Activated CD4-positive, CD25-positive, alpha-beta regulatory T cell treated with anti-CD3 and anti-CD28 coated beads, Interleukin-2, amount 50 U/mL, for 24 hours (primary cell): ENCODE measurements around the gene ITGBL1.

ENCODE experiments used
- ATAC-seq, 2 donors: fragments of 150-1000 bp; cut with Tn5 transposase; one replicate each; pipeline ENCODE4 v1.10.0; 2021; ENCODE audit warnings: mild to moderate bottlenecking in 1 of 2, moderate library complexity in 1 of 2

ITGBL1 gene

DNA sequence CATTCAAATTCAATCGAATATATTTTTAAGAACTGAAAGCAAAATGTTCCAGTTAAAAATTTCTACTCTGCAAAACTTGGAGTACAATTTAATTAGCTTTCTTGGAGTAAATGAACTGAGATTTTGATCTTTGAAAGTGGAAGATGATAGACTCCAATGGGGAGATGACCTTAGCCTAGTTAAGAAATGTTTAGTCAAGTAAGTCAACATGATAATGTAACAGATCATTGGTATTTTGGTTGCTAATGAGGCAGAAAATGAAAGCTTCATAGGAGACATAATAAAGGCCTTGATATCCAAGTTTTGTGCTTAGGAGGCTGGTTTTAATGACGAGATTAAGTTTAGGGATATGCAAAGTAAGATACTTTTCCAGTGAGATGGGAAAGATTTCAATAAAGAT, 181.7 kb downstream of the ITGBL1 start:
- ATAC-seq, result no peak

DNA sequence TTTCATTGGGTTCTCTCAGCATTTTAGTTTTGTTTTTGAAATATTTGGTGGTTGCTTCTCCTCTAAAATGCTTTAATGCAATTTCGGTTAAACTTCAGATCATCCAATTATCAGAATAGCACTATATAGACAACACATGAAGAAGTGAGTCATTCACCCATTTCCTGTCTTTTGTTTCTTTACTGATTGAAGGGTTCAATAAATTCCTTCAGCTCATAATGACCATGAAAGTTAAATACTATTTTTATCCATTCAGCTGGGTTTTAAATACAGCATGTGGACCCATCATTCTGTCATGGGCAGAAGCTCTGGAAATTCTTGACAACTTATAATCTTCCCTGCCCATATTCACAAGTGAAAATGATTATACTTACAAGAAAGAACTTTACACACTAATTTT, 187.2 kb downstream of the ITGBL1 start:
- no peak for ATAC-seq

DNA sequence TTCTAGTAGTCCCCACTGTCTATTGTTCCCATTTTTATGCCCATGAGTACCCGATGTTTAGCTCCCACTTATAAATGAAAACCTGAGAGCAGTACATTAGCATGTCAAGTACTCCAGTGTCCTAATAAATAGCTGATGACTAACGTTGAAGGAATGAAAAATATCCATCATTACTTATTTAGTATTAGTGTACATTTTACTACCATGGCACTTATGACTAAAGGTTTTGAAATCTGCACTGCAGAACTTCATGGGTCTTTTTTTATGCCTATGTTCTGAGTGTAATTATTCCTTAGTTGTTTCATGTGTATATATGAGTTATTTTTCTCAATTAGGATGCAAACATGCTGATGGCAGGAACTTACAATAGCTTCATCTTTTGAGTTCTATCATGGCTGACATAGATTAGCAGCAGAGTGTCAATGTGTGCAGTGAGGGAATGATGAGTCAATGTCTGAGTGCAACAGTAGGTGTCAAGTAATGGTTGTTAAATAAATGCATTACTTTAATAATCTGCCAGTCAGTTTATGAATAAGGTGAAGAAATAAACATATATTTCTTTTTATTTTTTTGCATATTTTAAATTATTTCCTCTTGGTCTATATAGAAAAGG, 188.4 kb downstream of the ITGBL1 start:
- peak in 1 of 2 donors; percentile 48 for ATAC-seq

DNA sequence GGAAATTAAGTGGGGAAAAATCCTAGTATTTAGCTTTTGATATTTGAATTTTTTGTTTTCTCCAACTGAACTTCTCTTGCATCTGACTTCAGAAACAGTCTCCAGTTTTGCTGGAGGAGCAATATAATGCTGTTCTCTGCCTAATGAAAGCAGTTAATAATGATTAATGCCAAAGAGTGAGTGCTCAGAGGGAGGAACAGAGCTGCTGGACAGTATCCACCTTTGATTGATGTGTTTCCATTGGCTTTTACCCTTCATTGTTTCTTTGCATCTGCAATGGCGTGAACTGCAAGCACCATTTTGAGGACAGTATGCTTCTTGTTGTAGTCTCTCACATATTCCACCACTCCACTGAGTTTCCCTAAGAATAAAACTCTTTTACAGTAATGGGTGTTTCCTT, 193.4 kb downstream of the ITGBL1 start:
- no peak for ATAC-seq

DNA sequence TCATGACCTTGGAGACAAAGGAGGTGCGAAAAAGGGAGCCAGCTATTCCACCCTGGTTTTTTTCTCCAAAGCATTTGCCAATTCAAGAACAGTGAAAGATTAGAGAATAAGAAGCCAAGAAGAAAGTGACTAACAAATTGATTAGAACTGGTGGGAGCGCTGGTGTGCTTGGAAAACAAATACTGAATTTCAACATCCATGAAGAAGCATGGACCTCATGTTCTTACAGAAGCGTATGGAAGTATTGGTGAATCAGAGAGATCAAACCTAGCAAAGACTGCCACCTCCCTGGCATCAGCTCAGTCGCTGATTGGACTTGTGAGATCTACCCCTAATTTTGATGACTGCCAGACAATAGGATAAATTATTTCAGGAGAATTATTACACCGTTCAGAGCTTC, 195.3 kb downstream of the ITGBL1 start:
- no peak for ATAC-seq

DNA sequence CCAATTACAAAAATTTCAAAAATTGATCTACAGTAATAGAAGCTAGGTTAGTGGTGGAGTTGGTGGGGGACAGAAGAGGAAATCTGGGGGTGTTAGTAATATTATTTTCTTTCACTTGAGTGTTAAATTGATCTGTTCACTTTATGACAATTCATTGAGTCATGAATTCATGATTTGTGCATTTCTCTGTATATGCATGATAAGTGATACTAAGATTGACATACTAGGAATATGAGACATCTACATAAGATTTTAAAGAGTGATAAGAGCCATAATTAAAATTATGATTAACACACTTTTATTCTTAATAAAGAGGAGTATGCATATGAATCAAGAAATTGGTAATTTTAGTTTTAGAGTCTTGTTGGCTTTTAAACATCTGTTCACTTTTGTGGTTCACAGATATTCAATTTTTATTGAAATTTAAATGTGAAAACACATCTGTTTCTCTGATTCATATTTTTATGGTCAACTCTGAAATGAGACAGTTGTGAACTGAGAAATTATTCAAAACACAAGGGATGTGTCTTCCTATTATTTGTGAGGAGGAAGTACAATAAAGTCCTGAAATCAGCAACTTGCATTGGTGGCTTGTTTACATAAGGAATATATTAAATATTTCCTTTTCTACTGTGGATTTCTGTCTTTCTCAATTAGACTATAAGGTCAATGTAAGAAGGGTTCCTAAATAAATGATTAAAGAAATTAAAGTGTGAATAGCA, 196.5 kb downstream of the ITGBL1 start:
- ATAC-seq, result peak; percentile 71 to 82

DNA sequence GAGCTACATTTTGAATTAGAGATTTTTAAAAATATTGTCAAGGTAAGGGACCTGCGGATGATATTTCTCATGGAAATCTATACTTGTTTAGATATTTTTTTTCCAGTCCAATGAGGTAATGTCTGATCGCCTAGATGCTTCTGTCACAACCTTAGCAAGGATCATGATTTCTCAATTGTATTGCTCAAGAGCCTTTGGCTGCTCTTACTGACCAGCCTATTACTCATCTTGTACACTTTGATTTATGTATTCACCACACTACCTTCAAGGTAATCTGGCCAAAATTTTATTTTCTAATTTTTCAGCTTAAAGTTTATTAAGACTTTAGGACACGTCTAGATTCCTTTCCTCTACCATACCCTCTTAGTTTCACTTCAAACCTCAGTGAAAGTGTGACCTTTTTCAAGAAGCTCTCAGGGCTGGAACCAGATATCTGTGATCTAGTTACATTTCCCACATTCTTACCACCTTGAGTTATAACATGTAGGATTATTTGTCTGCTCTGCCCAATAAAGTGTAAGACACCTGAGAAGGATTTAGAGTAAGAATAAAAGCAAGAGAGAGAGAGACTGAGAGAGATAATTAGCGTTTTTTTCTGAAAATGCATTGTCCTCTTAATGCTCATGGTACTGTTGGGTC, 197.1 kb downstream of the ITGBL1 start:
- ATAC-seq, result no peak

DNA sequence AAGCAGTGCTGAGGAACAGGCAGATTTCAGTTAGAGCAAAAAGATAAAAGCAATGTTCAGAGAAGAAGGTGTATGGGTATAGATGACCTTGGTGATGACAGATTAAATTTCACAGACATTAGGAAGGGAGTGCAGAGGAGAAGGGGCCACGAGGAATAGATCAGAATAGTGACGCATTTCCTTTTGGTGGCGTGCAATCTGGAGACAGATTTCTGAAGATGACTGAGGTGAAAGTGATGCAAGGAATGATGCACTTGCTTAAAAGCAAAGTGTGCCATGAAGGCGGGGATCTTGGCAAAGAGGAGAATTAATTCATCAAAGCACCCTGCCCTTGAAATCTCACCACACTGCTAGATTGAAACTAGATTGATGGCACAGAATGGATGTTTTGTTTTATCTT, 202.4 kb downstream of the ITGBL1 start:
- ATAC-seq, result no peak

DNA sequence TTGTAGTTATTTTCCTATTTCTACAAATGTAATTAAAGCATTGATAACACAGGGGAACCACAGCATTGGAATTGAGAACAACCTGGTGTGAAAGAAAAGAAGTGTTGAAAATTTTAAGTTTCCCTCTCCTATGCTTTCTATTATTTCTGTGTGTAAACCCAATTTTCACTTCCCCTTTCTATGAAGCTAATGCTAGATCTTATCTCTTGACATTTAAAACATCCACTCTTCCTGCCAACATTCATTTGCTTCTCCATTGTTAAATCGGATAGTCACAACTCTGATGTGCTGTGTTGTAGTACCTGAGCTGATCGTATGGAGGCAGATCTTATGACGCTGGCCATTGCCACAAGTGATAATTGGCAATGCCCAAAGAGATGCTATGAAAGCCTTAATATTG, 203.0 kb downstream of the ITGBL1 start:
- no peak for ATAC-seq

DNA sequence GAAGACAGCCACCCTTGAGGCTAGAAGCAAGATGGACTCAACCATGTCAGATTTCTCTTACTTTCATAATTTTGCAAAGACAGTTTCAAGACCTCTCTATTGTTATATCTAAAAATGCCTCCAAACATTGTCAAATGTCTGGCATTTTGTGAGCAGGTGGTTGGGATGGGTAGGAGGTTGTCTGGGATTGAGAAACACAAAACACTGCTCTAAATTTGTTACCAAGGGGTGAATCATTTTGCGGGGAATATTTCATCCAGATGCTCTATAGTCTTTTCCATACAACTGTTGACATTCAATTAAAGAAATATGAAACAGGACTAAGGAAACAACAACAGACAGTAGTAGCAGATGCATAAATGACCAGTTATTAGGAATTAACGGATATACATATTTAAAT, 208.2 kb downstream of the ITGBL1 start:
- no peak for ATAC-seq

DNA sequence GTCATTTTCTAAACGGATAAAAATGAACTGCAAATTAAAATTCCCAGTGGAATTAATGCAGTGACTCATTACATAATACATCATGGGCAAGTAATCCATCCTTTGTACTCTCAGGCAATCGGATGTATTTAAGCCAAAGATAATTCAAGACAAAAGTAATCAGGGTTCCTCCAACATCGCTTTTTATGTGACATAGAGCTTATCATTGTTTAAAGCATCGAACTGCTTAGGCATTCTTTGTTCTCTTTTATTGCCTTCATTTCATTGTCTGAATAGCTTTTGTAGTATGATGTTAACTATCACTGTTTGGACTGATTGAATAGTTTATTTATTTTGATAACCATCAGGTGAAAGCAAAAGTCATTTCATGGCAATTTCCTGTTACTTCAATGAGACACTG, 209.4 kb downstream of the ITGBL1 start:
- ATAC-seq, result no peak

DNA sequence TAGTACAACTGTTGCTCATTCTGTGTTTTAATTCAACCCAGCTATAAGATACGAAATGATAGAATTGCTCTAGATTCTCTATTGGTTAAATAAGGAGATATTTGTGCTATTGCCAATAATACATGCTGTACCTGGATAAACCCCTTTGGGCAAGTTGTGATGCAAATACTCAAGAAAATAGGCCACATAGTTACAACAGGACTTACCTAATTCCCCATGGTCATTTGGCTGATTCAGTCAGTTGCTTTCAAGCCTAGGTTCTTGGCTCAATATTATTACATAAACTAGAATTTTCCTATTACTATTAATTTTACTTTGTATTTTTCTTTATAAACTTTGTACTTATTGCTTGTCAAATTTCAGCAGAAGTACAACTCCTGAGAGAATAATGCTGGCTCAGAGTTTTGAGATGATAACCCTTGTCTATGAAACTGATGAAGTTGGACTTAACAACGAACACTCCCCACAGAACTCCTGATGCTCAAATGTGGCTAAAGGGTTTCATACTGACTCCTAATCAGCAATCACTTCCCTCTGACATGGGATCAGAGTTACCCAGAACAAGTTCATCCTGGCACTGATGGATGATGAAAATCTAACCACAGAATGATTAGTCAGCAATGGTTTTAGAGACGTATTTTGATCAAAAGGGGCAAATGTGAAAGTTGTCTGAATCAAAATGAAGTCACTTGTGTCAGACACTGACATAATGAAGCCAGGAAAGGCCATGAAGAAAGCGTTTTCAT, 221.1 kb downstream of the ITGBL1 start:
- no peak for ATAC-seq

DNA sequence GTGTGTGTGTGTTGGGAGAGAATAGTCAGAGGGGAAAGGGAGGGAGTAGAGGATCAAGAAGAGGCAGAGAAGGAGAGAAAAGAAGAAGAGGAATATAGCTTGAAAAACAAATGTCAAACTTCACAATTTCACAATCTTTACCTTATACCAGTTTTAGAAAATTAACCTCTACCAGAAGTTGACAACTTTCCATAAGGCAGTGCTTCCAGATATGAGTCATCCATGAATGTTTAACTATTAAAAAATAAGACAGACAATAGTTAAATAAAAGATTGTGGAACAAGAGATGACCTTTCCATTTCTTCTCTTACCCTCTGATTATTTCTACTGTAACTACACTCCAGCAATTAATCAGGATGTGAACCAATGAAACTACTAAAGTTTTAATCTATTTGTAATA, 229.4 kb downstream of the ITGBL1 start:
- no peak for ATAC-seq

DNA sequence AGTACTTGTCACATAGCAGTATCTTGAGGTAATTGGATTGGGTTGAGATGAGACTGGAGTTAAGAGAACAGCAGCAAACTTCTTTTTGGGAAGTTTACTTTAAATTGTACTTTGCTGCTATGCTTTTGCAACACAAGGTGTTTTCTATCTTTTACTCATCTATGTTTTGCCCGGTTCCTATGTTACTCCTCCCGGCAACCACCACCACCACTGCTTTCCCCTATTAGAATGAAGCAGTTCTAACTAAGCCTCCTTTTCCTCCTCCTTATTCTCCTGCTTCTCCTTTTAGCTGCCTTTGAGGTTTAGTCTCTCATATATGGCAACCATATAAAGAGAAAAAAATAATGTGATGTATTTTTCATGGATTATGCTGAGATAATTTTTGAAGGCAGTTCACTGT, 233.5 kb downstream of the ITGBL1 start:
- no peak for ATAC-seq

DNA sequence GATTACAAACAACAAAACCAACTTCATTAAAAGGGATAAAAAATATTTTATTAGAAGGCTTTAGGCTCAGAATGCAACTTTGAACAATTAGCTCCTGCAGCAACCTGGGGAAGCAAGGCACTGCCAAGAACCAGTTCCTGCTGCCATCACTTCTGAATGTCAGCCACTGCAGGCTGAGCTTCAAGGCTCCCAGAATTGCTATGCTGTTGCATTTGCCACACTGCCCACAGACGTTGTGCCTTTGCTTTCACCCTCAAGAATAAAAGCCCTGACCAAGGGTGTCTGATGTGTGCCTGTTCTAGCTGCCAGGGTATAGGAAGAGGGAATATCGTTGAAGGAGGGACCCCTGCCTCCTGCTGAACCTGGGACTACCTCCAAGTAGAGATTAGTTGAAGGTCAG, 238.4 kb downstream of the ITGBL1 start:
- no peak for ATAC-seq

DNA sequence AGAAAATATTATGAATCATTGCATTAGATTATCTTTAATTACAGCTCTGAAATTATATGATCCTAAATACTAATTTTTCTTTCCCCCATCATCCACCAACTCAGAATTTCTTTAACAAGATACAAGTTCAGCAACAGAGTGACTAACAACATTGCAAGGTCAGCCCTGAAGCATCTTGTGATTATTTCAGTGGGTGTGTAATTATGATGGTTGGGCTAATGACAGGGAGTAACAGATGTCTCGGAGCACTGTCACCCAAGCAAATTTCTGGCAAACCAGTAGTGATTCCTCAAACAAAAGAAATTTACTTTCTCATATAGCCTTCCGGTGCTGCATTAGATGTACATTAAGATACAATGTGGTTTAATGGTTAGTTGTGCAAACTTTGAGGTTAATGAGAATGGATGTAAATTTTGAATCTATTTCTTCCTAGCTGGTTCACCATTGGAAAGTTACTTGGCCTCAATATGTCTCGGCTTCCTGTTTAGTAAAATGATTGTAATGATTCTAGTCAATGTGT, 238.9 kb downstream of the ITGBL1 start:
- no peak for ATAC-seq

DNA sequence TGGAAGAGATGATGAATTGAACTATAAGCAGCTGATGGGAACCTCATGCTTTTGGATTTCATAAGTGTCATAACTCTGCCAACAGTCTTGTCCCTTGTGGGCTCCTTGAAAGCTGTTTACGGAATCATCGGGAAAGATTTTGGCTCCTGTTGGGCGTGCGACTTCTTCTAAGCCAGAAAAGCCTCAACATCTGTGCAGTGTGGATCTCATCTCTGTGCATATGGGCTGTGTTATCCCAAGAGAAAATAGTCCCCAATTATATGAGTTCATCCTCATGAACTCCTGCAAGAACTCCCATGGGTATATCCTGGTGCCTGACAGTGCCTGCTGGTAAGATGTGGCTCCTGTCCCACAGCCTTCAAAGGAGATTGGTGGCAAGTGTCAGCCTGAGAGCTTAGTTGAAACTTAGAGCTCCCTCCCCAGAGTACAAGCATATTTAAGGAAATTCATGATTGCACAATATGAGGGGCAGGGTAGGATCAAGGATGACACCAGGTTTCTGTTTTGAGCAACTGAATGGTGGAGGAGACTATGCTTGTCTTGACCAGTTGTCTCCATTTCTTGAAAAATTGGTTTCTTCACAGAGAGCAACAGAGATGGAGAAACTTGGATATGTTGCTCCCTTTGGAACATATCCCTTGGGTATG, 243.5 kb downstream of the ITGBL1 start:
- no peak for ATAC-seq

DNA sequence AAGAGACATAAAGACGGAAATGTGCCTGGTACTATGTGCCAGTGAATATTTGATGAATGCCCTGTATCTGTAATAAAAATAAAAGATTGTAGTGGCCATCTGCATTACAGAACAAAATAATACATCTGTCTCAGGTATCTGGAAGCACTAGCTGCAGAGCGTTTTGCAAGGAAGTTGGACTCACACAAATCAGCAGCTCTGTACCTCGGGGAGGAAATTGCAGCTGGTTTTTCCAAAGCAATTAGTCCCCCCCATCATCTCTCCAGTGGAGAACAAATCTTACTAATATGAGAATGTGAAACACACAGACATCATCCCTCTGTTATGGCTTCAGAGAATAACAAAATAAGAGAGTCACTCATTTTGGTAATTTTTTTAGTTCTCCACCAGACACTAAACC, 245.3 kb downstream of the ITGBL1 start:
- no peak for ATAC-seq

DNA sequence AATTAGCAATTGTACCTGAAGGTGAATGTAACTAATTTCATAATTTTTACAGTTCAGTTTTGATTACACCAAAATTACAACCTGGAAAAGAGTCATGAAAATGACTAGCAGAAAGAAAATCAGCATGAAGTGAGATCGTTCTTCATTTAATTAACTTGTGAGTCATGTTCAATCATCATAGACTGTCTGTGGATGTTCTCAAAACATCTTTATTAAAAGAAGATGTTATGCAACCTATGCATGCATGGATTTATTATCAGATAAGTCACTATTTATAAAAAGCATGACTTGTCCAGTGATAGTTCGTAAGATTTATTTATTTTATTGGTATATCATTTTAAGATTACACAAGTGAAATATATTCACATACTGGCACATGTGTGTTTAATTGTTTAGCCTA, 245.9 kb downstream of the ITGBL1 start:
- no peak for ATAC-seq

DNA sequence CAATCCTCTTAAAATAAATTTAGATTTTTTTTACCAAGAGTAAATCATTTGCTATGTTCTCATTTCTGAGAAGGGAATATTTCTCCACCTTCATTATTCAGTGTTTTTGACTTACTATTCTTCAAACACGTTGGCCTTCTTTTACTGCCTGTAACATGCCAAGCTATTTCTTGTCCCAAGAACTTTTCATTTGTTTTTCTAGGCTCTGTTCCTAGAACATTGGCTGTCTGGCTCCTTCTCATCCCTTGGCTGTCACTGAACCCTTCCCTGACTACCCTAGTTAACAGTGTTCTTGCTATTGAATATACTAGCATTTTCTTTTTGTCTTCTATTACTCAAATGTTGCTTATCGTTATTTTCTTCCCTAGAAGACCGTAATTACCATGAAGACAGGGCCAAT, 248.1 kb downstream of the ITGBL1 start:
- no peak for ATAC-seq

DNA sequence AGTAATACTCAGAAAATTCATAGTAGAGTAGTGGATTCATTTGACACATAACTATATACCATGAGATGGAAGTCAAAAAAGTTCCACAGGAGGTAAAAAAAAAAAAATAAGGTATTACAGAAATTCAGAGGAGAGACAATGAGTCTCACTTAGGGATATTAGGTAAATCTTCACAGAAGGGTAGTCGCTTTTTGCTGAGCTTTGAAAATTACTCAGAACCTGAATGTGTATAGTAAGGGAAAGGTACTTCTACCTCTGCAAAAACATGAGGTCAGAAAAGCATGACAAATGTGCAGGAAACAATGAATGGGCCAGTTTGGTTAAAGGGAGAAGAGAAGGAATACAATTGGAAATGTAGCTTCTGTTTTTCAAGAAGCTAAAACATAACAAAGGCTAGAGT, 250.6 kb downstream of the ITGBL1 start:
- ATAC-seq, result no peak

DNA sequence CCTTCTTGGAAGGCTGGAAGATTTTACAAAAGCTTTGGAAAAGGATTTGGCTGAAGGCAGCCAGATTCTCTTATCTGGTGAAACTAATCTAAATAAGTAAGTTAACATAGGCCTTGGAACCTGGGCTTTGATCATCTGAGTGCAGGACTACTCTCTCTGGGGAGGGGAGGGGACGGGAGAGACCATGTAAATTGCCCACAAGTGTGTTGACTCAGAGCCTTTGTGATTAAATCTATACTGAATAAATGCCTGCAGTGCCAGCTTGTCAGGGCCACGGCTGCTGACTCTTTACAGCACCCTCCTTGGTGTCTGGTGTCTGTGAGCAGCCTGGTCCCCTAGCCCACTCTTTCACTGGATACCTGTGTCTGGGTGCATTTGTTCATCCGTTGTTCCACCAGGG, 251.4 kb downstream of the ITGBL1 start:
- no peak for ATAC-seq

DNA sequence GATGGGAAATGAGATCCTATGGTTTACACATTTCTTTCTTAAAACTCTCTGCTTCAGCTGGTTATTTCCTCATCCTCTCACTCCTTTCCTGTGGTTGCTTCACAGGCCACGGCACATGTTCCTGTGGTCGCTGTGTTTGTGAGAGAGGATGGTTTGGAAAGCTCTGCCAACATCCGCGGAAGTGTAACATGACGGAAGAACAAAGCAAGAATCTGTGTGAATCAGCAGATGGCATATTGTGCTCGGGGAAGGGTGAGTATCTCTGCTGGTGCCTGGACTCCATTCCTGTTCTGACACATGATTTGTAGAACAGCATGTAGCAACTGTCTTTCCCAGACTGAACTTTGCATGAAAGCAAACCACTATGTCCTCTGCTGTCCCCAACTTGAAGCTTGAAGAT, 254.2 kb downstream of the ITGBL1 start:
- ATAC-seq, result no peak
